D721Med (cell line): ENCODE results near the gene GARIN5A.
"Not testable (repeated sequence)": the region's sequence is repeated elsewhere in the genome, so short reads cannot be mapped to it uniquely, and the experiment has no call there.

Experiments used
- DNase-seq: peaks from one replicate; pipeline ENCODE4 v3.0.0; 2011; ENCODE audit warnings: low spot score; ENCODE audit not compliant: insufficient read length
- FAIRE-seq: peaks from 2 replicates; lab custom pipeline; 2011; peaks lifted over from hg19 to GRCh38; lab: Jason Lieb, UNC
- TF ChIP-seq, protein P1 (sequence below): IDR thresholded peaks from 2 replicates; pipeline ENCODE4 v1.5.1; 2012; ENCODE audit warnings: mild to moderate bottlenecking, control low read depth; ENCODE audit not compliant: insufficient read depth; ENCODE audit errors: missing control alignments

Gene GARIN5A

DNA sequence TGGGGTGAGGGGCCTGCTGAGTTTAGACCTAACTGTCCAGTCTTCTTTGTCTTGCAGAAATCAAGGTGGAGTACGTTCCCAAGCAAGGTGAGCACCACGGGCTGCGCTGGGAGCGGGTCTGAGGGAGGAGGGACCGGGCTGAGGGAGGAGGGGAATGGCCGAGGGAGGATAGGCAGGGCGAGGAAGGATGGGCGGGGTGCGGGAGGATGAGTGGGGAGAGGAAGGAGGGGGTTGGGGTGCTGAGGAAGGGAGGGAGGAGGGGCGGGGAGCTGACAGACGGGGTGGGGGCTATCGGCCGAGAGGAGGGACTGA is 25.5 kb downstream of the GARIN5A start:
- DNase-seq = no peak
- TF ChIP-seq, protein P1, sequence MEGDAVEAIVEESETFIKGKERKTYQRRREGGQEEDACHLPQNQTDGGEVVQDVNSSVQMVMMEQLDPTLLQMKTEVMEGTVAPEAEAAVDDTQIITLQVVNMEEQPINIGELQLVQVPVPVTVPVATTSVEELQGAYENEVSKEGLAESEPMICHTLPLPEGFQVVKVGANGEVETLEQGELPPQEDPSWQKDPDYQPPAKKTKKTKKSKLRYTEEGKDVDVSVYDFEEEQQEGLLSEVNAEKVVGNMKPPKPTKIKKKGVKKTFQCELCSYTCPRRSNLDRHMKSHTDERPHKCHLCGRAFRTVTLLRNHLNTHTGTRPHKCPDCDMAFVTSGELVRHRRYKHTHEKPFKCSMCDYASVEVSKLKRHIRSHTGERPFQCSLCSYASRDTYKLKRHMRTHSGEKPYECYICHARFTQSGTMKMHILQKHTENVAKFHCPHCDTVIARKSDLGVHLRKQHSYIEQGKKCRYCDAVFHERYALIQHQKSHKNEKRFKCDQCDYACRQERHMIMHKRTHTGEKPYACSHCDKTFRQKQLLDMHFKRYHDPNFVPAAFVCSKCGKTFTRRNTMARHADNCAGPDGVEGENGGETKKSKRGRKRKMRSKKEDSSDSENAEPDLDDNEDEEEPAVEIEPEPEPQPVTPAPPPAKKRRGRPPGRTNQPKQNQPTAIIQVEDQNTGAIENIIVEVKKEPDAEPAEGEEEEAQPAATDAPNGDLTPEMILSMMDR = no peak
- FAIRE-seq = no peak

DNA sequence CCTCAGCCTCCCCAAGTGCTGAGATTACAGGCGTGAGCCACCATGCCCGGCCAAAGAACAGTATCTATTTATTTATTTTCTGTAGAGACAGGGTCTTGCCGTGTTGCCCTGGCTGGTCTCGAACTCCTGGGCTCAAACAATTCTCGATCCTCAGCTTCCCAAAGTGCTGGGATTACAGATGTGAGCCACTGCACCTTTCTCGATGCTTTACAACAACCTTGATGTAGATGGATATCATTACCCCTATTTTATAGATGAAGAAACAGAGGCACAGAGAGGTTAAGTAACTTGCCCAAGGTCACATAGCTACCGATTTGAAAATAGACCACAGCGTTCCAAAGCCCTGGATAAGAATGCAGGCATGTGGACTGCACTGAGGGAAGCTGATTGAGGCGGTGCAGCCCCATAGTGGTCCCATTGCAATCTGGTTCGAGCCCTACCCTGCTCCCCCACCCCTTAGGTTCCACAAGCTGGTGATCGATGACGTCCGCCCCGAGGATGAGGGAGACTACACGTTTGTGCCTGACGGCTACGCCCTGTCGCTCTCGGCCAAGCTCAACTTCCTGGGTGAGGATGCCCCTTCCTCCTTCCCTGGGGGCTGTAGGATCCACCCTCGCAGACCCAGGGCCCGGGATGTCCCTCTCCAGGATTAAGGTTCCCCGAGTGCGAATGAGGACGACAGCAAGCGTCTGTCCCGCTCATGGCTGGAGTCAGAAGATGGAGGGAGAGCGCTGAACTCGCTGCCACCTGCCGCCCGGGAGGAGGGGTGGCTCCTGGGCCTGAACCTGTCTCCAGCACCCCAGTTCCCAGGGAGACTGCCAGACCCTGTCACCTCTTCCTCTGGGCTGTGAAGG is 26.1 kb downstream of the GARIN5A start:
- FAIRE-seq = no peak
- no peak for DNase-seq
- TF ChIP-seq, protein P1 = no peak

DNA sequence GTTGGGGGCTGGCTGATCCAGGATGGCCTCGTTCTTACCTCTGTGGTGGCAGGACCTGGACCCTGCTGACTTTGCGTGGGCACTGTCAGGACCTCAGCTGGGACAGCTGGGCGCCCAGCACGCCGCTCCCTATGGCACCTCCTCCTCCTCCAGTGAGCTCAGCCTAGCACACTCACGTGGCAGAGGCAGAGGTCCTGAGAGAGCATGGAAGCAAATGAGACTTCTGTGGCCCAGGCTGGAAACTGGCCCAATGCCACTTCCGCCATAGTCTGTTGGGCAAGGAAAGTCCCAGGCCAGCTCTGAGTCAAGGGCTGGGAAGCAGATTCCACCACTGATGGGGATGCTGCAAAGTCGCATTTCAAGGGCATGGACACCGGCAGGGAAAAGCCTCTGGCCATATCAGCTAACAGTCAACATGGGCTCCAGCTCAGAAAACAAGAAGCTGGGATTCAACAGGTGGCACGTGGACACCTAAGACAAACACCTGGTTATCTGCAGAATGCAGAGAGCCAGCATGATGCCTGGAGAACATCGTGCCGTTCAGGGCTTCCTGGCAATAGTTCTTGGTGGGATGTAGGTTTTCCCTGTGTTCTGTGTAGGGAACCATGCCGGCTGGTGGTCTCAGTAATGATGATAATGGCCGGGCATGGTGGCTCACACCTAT is 27.3 kb downstream of the GARIN5A start:
- TF ChIP-seq, protein P1 = no peak
- FAIRE-seq = no peak
- DNase-seq = no peak

DNA sequence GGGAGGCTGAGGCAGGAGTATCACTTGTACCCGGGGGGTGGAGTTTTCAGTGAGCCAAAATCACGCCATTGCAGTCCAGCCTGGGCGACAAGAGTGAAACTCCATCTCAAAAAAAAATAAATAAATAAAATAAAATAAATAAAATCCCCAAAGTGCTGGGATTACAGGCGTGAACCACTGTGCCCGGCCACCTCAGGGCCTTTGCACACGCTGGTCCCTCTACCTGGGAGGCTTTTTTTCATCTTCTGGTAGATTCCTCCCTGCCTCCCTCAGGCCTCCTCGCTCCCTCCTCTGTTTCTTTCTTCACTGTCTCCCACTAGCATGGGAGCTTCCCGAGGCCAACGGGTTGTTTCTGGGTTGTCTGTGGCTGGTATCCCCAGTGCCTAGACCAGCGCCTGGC is 28.9 kb downstream of the GARIN5A start:
- FAIRE-seq = no peak
- TF ChIP-seq, protein P1 = no peak
- DNase-seq = no peak

DNA sequence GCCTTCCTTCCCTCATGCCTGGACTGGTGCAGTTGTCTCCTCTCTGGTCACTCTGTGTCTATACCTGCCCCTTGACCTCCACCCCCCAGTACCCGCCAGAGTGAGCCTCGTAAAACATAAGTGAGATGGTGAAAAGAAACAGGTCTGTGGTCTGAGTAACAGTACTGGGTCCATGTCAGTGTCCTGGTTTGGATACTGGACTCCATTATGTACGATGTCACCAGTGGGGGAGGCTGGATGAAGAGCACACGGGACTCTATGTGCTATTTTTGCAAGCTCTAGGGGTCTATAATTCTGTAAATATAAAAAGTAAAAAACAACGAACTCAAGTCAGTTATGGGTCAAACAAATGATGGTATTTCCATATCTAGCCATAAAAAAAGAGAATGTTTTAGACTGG is 29.6 kb downstream of the GARIN5A start:
- no peak for DNase-seq
- TF ChIP-seq, protein P1 = no peak
- FAIRE-seq = no peak

DNA sequence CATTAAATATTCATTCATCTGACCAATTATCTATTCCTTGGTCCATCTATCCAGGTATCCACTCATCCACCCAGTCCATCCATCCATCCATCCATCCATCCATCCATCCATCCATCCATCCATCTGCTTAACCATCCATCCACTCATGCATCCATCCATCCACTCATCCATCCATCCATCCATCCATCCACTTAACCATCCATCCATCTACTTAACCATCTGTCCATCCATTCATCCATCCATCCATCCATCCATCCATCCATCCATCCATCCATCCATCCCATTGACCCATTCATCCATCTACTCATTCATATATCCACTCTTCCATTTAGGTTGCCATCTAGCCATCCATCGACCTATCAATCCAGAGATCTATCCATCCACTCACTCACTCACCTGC is 32.6 kb downstream of the GARIN5A start:
- no peak for FAIRE-seq
- TF ChIP-seq, protein P1 = no peak
- DNase-seq = no peak

DNA sequence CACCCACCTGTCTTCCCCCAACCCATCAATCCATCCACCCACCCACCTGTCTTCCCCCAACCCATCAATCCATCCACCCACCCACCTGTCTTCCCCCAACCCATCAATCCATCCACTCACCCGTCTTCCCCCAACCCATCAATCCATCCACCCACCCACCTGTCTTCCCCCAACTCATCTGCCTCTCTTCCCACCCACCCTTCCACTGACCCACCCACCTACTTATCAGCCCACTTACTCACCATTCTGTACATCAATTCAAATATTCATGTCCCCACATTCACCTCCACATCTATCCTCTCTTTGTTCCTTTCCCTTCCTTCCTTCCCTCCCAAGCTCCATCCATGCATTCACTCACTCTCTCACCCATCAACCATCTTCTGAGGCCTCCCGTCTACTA is 37.5 kb downstream of the GARIN5A start:
- FAIRE-seq, DNase-seq: not testable (repeated sequence)
